Fibroblast of gingiva (primary cell): ENCODE data around the gene CCDC81.
"Not testable (repeated sequence)": the region's sequence is repeated elsewhere in the genome, so short reads cannot be mapped to it uniquely, and the experiment has no call there.

Source experiments
- DNase-seq: peaks from one replicate; pipeline ENCODE4 v3.0.0-alpha.2; 2011; ENCODE audit warnings: low read depth

The CCDC81 gene

GRCh38 chr11:86388198-86388597, 13.5 kb downstream of the CCDC81 start:
- no peak for DNase-seq

GRCh38 chr11:86390487-86390886, 15.8 kb downstream of the CCDC81 start:
- DNase-seq = no peak

- DNase-seq = peak; percentile 52
Observed at GRCh38 chr11:86395061-86395551, 20.4 kb downstream of the CCDC81 start.

GRCh38 chr11:86396396-86396795, 21.7 kb downstream of the CCDC81 start:
- DNase-seq = peak; percentile 32

DNA sequence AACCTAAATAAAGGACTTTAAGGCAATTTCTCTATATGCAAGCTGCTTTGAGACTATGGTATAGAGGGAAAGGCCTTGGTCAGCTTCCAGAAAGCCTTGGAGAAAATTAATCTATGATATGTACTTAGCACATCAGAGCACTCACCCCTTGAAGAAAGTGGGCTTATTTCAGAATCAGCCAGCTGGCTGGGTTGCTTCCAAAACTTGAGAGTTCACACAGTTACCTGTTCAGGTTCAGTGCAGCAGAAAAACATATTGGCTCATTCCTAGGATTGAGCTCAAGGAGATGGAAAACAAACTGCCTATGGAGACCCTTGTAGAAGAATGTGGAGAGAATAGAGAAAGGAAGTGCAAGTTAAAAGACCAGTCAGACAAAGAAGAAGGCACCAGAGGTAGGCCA, 22.7 kb downstream of the CCDC81 start:
- DNase-seq = no peak

DNA sequence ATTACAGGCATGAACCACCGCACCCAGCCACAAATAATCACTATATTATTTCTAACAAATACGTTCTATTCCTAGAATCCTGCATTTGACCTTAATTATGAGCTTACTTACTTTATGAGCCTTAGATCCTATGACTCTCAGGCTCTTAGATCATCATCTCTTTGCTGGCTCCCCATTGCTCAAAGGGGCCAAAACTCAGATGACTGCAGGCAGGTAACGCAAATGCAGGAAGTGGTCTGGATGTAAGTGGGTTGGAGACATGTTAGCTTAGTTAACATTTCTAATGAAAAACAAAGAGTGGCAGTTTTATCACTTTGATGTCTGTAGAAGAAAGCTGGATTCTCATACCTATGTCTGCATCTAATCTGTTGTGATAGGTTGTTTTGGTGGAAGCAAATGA, 23.4 kb downstream of the CCDC81 start:
- no peak for DNase-seq

GRCh38 chr11:86403458-86403857, 28.8 kb downstream of the CCDC81 start:
- DNase-seq = no peak

- no peak for DNase-seq
Observed at GRCh38 chr11:86408845-86409244, 34.2 kb downstream of the CCDC81 start.

DNA sequence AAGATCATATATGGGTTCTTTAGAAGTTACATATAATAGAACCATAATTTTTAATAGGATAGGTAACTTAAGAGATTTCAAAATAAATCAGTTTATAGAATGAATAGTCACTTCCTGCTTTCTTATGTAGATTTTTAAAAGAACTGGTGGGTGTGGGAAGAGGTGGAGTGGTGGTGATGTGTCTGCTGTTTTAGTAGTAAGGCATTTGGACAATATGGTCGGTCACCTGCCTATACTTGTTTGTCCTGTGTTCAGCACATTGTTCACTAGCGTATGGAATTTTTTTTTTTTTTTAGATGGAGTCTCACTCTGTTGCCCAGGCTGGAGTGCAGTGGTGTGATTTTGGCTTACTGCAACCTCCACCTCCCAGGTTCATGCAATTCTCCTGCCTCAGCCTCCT, 39.3 kb downstream of the CCDC81 start:
- no peak for DNase-seq

DNA sequence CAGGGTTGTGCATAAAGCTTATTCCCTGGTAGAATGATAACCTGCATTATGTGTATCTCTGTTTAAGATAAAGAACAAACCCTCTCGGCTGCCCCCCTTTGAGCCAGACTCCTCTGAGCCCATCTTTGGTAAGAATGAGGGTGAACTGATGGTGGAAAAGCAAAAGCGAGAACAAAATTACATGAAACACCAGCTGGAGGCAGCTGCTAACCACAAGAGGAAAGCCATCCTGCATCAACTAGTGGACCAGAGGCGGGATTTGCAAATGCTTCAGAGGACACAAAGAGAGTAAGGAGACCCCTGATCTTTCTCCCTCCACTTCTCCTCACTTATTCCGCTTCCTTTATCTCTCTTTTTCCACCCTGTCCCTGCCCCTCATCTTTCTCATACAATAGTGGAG, 40.3 kb downstream of the CCDC81 start:
- DNase-seq = no peak

DNA sequence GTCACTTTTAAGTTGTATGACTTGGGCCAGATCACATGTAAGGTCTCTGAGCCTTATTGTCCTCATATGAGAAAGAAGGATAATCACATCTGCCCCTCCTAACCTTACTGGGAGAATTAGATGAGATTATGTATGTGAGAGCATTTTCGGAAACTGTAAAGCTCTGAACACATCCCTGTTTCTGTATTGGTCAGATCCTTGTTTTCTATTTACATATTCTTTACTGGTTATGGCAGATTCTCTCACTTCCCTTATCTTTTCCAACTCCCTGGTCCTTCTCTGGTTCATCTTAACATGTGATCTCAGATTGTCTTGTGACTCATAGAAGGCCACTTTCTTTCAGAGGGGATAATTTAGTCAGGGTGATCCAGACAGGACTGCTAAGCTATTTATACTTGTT, 41.8 kb downstream of the CCDC81 start:
- DNase-seq = no peak

GRCh38 chr11:86416951-86417350, 42.3 kb downstream of the CCDC81 start:
- not testable (repeated sequence) for DNase-seq

GRCh38 chr11:86418106-86418505, 43.4 kb downstream of the CCDC81 start:
- no peak for DNase-seq

- no peak for DNase-seq
Observed at GRCh38 chr11:86418513-86418912, 43.8 kb downstream of the CCDC81 start.

DNA sequence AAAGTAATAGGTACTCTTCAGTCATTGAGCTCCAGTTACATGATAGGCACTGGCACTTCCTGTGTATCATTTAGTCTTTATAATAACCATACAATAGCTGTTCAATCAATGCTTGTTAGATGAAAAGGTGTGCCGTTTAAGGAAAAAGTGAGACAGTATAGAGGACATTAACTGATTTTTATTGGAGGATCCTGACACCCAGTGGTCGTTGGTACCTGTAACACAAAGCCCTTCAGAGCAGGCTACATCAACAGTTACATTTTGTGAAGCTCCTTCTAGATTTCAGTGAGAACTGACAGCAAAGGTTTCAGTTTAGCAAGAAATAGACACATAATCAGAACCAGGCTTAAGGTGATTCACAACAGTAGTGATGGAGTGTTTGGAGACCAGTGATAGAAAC, 44.2 kb downstream of the CCDC81 start:
- DNase-seq = peak; percentile 8

GRCh38 chr11:86421946-86422345, 47.3 kb downstream of the CCDC81 start:
- DNase-seq = no peak

DNA sequence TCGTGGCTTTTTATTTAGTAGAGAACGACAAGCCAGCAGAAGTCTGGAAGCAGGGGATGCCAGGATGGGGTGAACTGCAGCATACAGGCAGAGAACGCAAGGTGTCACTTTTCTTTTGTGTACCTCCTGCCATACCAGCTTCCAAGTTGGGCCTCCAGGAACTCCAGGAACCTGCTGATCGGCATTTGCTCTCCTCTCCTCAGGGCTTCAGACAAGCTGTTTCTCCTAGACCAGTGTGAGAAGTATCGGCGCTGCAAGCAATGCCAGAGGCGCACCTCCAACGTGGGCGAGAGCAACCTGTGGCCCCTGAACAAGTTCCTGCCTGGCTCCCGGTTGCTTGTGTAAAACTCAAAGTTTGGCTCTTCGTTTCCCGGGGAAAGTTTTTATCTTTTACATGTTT, 47.7 kb downstream of the CCDC81 start:
- no peak for DNase-seq

- DNase-seq = not testable (repeated sequence)
Observed at GRCh38 chr11:86423488-86423887, 48.8 kb downstream of the CCDC81 start.

DNA sequence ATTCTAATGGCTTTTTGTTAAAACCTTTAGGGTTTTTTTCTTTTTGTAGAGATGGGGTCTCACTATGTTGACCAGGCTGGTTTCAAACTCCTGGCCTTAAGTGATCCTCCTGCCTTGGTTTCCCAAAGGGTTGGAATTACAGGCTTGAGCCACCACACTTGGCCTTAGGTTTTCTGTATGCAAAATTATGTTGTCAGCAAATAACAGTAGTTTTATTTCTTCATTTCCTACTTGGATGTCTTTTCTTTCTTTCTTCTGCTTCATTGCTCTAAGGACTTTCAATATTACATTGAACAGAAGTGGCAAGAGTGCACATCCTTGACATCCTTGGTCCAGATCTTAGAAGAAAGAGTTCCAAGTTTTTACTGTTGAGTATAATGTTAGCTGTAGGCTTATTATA, 52.8 kb downstream of the CCDC81 start:
- no peak for DNase-seq

DNA sequence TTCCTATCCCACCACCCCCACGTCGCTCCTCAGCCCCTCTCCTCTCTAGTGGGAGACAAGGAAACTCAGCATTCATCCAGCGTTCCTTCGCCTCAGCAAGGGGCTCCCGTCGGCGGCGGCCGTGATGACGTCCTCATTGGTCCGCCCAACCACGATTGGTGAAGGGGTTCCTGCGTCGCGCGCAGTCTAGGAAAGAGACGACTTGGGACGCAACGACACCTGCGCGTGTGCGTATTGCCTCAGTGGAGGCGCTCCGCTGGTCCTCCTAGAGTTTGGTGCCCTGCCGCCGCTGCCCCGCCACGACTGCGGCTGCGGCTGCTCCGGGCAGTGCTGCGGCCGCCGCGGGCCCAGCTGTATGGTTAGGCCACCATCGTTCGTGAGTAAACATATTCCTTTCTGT, 56.6 kb downstream of the CCDC81 start:
- DNase-seq = no peak

GRCh38 chr11:86433361-86434095, 58.8 kb downstream of the CCDC81 start:
- not testable (repeated sequence) for DNase-seq

GRCh38 chr11:86435711-86436110, 61.0 kb downstream of the CCDC81 start:
- no peak for DNase-seq

DNA sequence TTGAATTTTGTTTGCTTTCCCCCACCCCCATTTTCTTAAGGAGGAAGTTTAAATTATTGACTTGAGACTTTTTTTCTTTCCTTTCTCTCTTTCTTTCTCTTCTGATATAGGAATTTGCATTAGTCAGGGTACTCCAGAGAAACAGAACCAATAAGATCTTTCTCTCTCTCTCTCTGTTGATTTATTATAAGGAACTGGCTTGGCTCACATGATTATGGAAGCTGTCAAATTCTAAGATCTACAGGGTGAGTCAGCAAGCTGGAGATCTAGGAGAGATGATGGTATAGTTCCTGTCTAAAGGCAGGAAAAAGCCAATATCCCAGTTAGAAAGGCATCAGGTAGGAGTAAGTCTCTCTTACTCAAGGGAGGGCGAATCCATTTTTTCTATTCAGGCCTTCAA, 64.0 kb downstream of the CCDC81 start:
- no peak for DNase-seq

- DNase-seq = peak; percentile 85
Observed at GRCh38 chr11:86440305-86440716, 65.6 kb downstream of the CCDC81 start.
